Pons (tissue), 1 donor: Measurements from ENCODE around the gene AMN1.
"Not testable (repeated sequence)": the region's sequence is repeated elsewhere in the genome, so short reads cannot be mapped to it uniquely, and the experiment has no call there.

Experiments used
- DNase-seq: peaks from one replicate; pipeline ENCODE4 v3.0.0-alpha.2; 2016; ENCODE audit warnings: low spot score

The AMN1 gene

GRCh38 chr12:31728917-31729640, at the start of gene AMN1:
Gene AMN1 (minus strand): TSS chr12:31729021. CDS start chr12:31729008, 13 bp downstream.
- peak; percentile 99 for DNase-seq

GRCh38 chr12:31773867-31774266, 45.0 kb upstream of the AMN1 start:
- no peak for DNase-seq

GRCh38 chr12:31773223-31773750, 44.5 kb upstream of the AMN1 start:
- no peak for DNase-seq

GRCh38 chr12:31772685-31773222, 43.9 kb upstream of the AMN1 start:
- DNase-seq, result no peak

DNA sequence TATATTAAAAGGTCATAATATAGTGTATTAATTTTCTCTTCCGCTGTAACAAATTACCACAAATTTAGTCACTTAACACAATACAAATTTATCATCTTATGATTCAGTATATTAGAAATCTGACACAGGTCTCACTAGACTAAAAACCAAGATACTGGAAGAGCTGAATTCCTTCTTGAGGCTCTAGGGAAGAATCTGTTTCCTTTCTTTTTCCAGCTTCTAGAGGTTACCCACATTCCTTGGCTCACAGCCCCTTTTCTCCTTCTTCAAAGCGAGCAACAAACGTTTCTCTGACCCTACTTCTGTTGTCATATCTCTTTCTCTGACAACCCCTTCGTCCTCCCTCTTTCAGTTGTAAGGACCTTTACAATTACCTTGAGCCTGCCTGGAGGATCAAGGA, 43.4 kb upstream of the AMN1 start:
- no peak for DNase-seq

DNA sequence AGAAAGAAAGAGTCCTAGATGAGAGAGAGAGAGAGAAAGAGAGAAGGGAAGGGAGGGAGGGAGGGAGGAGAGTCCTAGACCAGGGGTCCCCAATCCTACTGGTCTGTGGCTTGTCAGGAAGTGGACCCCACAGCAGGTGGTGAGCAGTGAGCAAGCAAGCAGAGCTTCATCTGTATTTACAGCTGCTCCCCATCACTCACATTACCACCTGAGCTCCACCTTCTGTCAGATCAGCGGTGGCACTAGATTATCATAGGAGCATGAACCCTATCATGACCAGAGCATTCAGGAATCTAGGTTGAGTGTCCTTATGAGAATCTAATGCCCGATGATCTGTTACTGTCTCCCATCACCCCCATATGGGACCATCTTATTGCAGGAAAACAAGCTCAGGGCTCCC, 39.2 kb upstream of the AMN1 start:
- no peak for DNase-seq

GRCh38 chr12:31765931-31766330, 37.1 kb upstream of the AMN1 start:
- DNase-seq, result no peak

DNA sequence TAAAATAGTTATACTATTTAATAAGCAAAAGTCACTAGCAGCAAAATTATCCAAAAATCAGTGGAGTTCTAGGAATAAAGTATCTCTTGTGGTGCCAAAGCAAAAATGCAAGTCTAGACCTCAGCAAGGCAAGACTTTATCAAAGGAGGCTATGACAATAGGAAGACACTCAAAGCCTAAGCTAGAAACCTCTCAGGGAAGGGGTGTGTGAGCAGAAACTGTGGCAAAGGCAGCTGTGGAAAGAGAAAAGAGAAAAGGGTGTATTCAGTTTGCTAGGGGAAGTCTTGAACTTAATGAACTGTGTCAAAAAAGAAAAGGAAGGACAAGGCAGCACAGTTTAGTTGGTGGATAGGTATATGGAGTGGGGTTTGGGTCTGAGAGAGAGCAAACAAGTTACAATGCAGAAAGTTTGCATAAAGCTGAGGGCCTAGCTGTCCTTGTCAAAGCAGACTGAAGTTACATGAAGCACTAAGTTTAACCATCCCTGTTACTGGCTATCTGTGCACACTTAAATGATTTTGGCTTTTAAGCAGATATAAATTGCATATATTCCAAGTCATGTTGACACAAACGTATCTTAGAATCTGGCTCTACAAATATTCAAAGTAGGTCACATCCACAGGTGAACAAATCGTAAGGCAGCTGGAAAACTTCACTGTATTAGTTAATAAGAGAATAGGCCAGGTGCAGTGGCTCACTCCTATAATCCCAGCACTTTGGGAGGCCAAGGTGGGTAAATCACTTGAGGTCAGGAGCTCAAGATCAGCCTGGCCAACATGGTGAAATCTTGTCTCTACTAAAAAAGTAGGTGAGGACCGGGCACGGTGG, 31.0 kb upstream of the AMN1 start:
- no peak for DNase-seq

- not testable (repeated sequence) for DNase-seq
Measured at GRCh38 chr12:31758297-31758696, 29.5 kb upstream of the AMN1 start.

- DNase-seq, result no peak
Measured at GRCh38 chr12:31756977-31757420, 28.2 kb upstream of the AMN1 start.

GRCh38 chr12:31752450-31752849, 23.6 kb upstream of the AMN1 start:
- peak; percentile 40 for DNase-seq

DNA sequence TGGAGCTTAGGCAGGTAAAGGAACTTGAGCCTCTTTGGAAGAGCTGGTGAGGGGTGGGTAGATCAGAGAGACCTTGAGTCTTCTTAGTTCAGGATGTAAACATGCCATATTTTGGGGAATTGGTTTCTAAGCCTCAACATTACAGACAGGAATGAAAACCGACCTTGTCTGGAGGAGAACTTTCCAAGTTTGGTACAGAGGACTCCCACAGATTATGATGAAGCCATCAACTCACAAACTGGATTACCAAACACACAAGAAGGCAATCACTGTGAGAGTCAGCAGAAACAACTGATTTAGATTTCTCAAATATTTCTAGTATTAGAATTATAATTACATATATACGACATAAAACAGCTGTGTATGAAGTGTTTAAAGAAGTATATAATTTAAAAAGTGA, 22.3 kb upstream of the AMN1 start:
- DNase-seq, result no peak

- DNase-seq, result no peak
Measured at GRCh38 chr12:31750747-31751039, 21.9 kb upstream of the AMN1 start.

DNA sequence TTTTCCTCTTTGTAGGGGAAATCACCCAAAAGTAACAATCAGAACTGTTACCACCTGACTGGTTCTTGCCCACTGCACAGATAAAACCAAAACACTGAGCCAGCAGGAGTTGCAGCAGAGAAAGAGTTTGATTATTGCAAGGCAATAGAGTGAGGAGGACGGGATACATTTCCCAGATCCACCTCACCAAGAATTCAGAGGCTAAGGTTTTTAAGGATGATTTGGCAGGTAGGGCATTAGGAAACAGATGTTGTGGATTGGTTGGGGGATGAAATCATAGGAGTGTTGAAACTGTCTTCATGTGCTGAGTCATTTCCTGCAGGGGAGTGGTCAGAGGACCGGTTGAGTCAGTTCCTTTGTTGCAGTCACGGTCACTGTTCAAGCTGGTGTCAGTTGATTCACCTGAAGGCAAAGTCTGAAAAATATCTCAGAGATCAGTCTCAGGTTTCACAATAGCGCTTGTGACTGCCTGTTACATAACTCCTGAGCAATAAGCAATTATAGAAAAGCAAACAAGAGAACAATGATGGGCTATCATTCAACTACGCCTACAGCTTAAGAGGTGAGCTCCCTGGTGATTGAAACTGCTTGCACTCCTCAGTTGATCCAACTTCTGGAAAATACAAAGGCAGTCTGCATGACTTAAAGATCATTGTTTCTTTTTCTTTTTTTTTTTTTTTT, 20.3 kb upstream of the AMN1 start:
- DNase-seq, result peak; percentile 20

GRCh38 chr12:31745242-31745641, 16.4 kb upstream of the AMN1 start:
- DNase-seq, result no peak

GRCh38 chr12:31744363-31744762, 15.5 kb upstream of the AMN1 start:
- DNase-seq, result not testable (repeated sequence)

DNA sequence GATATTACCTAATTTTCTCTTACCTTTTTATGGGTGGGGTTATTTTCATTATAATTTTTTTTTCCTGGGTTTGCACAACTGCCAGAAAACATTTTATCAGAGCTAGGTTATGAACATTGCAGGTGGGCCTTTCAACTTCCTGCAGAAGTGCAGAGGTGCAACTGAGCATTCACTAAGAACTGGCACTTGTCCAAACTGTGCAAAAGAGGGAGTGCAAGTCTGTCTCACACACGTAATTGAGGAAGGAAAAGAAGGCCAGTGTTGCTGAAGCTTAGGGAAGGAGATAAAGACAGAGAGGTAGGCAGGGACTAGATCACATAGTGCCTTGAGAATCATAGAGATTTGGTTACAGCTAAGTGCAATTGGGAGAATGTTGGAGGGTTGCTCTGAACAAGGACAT, 14.1 kb upstream of the AMN1 start:
- peak; percentile 43 for DNase-seq

DNA sequence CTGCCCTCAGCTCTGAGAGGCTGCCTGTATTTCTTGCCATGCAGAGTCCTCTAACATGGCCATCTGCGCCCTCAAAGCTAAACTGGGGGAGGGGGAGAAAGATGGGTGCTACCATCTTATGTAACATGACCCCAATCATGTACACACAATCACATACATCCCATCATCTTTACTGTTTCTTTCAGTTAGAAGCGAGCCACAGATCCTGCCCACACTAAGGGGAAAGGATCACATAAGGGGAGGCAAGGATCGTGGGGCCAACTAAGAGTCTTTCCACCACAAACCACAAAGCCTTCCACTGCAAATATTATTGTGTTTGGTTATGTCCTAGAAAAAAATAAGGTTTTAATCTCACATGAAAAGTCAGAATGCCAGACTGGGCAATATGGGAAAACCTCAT, 11.8 kb upstream of the AMN1 start:
- DNase-seq, result no peak

DNA sequence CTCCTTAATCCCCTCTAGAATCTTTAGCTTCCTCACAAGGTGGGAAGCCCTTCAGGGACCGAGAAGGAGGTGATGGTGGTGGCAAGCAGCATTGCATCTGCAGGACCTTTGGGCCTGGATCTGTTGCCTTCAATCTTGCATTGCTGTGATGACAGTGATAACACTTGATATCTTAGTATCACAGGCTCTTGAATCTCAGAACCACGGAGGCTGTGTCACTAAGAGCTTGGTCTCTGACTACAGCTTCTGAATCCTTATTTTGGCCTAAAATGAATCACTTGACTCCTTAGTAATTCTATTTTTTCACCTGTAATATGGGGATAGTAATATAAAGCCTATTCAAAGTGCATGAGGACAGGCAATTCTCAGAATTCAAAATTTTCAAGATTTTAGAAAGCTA, 8.9 kb upstream of the AMN1 start:
- no peak for DNase-seq

DNA sequence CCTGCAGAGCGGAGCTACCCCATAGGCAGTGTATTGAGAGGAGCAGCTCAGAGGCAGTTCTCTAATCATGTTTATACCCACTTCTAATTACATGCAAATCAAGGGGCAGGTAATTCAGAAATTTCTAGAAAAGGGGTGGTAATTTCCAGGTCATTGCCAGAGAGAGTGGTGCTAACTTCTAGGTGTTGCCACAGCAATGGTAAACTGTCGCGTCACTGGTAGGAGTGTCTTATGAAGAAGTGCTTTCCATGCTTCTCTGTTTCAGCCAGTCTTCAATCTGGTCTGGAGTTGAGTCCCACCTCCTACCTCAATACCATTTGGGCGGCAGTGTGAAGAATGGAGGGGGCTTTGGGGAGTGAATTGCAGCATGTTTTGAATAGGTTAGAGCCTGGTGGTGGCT, 8.5 kb upstream of the AMN1 start:
- DNase-seq, result no peak

GRCh38 chr12:31736472-31736871, 7.7 kb upstream of the AMN1 start:
- DNase-seq, result no peak
